Ovary (tissue), 3 donors: ENCODE measurements around the gene DYNLT2.

Experiments used
- EP300 ChIP-seq: sonication (generic); formaldehyde crosslinking; IDR thresholded peaks from one replicate; pipeline ENCODE4 v1.6.1; 2017; ENCODE audit warnings: antibody characterized with exemption
- POLR2A ChIP-seq: fragments of 450-650 bp; IDR thresholded peaks from one replicate; pipeline ENCODE4 v1.6.1; 2017; ENCODE audit warnings: antibody characterized with exemption, mild to moderate bottlenecking, moderate library complexity
- TF ChIP-seq, protein P1 (sequence below), 3 donors: fragments of 450-650 bp in 2 of 3; fragments of 200-600 bp in 1 of 3; IDR thresholded peaks; one replicate each; pipeline versions ENCODE4 v1.5.1 to v1.8.0; 2016 to 2022; ENCODE audit warnings: antibody characterized with exemption in 3 of 3, mild to moderate bottlenecking in 1 of 3
- donor health status: DM: no; HTN: no; CAD: no.

DNA sequence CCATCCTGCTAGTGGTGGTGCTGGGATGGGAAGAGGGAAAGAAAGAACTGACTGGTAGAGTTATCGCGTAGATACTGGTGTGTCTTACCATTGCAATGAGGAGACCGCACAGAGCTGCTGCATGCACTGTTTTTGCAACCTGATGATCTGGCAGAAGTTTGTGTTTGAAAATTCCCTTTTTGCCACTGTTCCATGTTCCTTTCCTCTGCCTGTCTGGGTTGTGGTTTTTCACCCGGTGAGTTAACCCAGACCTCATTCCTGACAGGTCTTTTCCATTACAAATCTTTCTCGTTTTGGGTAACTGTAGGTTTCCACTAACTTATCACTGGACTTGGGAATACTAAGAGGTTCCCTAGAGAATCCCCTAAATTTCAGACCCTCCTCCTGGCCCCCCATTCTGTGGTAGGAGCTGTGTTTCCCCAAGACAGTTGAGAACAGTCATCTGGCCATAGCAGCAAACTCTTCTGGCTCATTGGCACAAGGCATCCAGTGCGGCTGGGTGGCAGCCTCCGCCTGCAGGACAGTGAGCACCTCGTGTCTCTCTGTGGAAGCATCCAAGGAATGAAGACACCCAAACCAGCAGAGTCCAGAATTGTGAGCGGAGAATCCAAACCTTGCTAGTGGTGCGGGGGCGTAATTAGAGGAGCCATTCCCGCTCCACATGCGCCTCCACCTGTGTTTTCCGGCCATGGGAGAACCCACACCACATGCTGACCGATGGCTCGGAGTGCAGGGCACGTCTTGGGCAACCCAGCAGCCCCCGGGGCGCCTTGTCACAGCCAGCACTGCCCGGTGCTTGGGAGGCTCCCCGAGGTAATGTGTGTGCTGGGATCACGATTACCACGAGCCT lies 32.8 kb upstream of the DYNLT2 start:
- TF ChIP-seq, protein P1, sequence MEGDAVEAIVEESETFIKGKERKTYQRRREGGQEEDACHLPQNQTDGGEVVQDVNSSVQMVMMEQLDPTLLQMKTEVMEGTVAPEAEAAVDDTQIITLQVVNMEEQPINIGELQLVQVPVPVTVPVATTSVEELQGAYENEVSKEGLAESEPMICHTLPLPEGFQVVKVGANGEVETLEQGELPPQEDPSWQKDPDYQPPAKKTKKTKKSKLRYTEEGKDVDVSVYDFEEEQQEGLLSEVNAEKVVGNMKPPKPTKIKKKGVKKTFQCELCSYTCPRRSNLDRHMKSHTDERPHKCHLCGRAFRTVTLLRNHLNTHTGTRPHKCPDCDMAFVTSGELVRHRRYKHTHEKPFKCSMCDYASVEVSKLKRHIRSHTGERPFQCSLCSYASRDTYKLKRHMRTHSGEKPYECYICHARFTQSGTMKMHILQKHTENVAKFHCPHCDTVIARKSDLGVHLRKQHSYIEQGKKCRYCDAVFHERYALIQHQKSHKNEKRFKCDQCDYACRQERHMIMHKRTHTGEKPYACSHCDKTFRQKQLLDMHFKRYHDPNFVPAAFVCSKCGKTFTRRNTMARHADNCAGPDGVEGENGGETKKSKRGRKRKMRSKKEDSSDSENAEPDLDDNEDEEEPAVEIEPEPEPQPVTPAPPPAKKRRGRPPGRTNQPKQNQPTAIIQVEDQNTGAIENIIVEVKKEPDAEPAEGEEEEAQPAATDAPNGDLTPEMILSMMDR (IDR thresholded peaks at IDR 0.05): no peak
- no peak for TF ChIP-seq POLR2A
- TF ChIP-seq EP300: no peak
